ENCODE results near the gene HDGFL3. TPM values are rescaled to one million over a fixed set of nuclear protein-coding genes. Genes with fewer than 3 reads are reported as not detected.
A peak's percentile ranks its signal among the peaks of the same experiment; 100 is the strongest.

HDGFL3 gene
- total and polyA plus RNA-seq, 5 donors = 17.0 to 45.2 (median 36.1) TPM

DNA sequence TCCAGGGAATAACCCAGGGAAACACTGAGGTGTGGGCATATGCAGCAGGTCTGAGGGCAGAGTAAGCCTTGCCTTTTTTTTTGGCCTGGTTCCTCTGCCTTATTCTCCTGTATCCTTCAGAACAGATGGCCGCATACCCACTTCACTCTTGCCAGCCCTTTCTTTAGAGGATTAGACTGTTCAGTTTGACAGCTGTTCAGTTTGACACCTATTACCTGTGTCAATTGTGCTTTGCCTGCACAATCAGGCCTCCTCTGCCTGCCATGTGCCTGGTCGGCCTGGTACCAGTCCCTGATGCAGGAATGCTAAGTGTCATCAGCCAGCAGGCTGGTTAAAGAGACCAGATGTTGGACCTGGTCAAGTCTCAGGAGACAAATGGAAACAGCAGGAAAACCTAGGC, 77.8 kb downstream of the HDGFL3 start:
- DNase-seq (no peak), ATAC-seq (peak in 1 of 2 donors; percentile 26)
- intact Hi-C loops (cut with DNase I) = no loop called here
- Histone ChIP-seq H3K4me3 (ENCODE audit: low read length) (no peak overlapping the region), H3K4me1 (ENCODE audit: control insufficient read depth, insufficient read depth, low read length) (no peaks in the 10 kb centered on the region), H3K27me3 (ENCODE audit: control insufficient read depth, insufficient read depth) (no peaks in the 10 kb centered on the region), H3K27ac (ENCODE audit: low read length) (no peak overlapping the region), H3K9me3 (ENCODE audit: control insufficient read depth, low read length) (no peaks in the 10 kb centered on the region)
- WGBS = 89% methylated on average over 2 of the region's 2 CpGs

DNA sequence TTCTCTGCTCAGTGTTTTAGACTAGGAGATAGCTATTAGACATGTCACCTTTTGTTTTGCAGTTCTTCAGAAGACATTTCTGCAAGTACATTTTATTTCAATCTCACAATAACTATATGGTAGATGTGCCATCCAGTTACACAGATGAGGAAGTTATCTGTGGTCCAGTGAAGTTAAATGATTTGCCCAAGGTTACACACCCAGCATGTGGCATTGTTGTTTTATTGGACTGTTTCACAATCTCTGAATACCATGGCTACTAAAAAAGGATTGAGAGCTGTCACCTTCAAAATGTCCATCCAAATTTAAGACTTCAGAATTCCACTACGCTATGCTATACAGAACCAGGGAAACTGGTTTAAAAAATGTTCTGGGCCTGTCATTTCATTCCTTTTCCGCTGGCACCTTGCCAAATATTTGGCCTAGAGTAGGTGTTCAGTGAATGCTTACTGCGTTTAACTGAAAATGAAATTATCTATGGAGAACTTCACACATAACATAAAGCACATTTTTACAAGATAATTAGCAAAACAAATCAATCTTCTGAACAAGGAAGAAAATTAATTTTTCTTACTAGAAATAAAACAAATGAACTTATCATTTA, 80.0 kb downstream of the HDGFL3 start:
- intact Hi-C loops (cut with DNase I) = no loop called here
- ATAC-seq (no peak), DNase-seq (no peak)
- H3K27ac ChIP-seq (ENCODE audit: low read length) = no peak overlapping the region
- H3K9me3 ChIP-seq (ENCODE audit: control insufficient read depth, low read length) = no peaks in the 10 kb centered on the region
- no peaks in the 10 kb centered on the region for H3K4me1 ChIP-seq (ENCODE audit: control insufficient read depth, insufficient read depth, low read length)
- no peak overlapping the region for H3K4me3 ChIP-seq (ENCODE audit: low read length)
- no peaks in the 10 kb centered on the region for H3K27me3 ChIP-seq (ENCODE audit: control insufficient read depth, insufficient read depth)
- WGBS = 62% methylated on average over 3 of the region's 3 CpGs

DNA sequence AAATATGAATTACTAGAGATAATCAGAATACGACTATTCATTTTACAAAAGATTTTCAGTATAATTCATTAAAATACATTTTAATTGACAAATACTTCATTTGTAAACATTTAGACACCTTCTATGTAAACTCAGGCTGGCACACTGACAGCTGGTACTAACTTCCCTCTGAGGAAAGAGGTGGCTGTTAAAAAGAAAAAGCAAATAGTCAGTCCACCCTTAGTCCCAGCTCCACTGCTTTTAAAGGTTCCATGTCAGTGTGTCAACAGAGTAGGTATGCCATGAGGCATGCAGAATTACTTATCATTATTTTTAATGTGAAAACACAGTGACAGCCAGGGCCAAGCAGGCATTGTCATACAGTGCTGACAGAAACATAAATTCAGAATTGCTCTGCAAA, 84.1 kb downstream of the HDGFL3 start:
- intact Hi-C loops (cut with DNase I) = no loop called here
- no peaks in the 10 kb centered on the region for H3K9me3 ChIP-seq (ENCODE audit: control insufficient read depth, low read length)
- no peak for DNase-seq
- no peak overlapping the region for H3K27ac ChIP-seq (ENCODE audit: low read length)
- H3K4me1 ChIP-seq (ENCODE audit: control insufficient read depth, insufficient read depth, low read length) = no peaks in the 10 kb centered on the region
- 98% methylated on average over 1 of the region's 1 CpG for WGBS
- no peak for ATAC-seq
- H3K4me3 ChIP-seq (ENCODE audit: low read length) = no peak overlapping the region
- H3K27me3 ChIP-seq (ENCODE audit: control insufficient read depth, insufficient read depth) = no peaks in the 10 kb centered on the region

DNA sequence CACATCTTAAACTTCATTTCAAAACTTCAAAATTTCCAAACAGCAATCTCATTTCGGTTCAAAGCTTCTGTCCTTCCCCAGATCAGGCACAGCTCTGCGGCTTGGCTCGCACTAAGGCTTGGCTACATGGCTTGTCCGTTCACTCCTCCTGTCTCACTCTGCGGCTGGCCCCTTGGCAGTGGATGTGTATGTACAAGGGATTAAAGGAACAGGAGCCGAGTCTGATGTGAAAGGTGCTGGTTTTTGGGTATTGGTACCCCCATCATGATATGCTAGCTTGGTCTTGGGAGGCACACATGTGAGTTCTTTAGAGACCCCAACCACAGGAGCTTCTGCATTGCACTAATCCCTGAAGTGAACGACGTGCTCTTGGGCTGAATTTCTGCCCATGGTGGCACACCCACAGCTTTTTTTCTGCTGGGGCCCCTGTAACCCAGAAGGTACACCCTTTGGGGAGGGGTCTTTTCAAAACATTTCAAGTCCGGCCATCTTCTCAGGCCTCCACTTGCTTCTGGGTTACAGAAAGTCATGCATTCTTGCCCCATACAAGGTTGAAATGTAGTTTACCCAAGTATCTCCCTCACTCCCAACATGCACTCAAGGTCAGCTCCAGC, 87.5 kb downstream of the HDGFL3 start:
- Histone ChIP-seq H3K27ac (ENCODE audit: low read length) (no peak overlapping the region), H3K4me3 (ENCODE audit: low read length) (no peak overlapping the region), H3K4me1 (ENCODE audit: control insufficient read depth, insufficient read depth, low read length) (no peaks in the 10 kb centered on the region), H3K27me3 (ENCODE audit: control insufficient read depth, insufficient read depth) (no peaks in the 10 kb centered on the region), H3K9me3 (ENCODE audit: control insufficient read depth, low read length) (no peaks in the 10 kb centered on the region)
- no peak for ATAC-seq
- DNase-seq = no peak
- WGBS = 83% methylated on average over 9 of the region's 9 CpGs
- intact Hi-C loops (cut with DNase I) = loop anchor here in 1 of 4 donors (10.0 kb wide), 1 partner anchor 105 kb away; the partner anchor contains the start of gene C15orf40

DNA sequence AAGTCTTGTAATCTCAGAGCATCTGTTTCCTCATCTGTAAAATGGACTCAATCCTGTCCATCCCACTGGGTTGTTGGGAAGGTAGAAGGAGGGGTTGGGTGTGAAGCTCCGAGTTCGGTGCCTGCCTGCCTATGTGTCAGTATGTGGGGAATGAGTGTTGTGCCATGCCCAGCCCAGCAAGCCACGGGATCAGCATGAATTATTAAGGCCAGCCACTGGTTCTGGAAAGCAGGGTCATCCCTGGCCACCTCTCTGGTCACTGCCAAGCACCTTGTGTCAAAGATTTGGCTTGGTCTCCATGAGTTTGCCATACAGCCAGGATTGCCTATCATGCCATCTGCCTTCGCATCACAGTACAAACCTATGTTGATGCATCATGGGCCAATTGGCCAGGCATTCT, 88.7 kb downstream of the HDGFL3 start:
- Histone ChIP-seq H3K4me3 (ENCODE audit: low read length) (no peak overlapping the region), H3K27ac (ENCODE audit: low read length) (no peak overlapping the region), H3K27me3 (ENCODE audit: control insufficient read depth, insufficient read depth) (no peaks in the 10 kb centered on the region), H3K4me1 (ENCODE audit: control insufficient read depth, insufficient read depth, low read length) (peaks cover 2% of the 10 kb centered on the region), H3K9me3 (ENCODE audit: control insufficient read depth, low read length) (no peaks in the 10 kb centered on the region)
- intact Hi-C loops (cut with DNase I) = loop anchor here in 1 of 4 donors (10.0 kb wide), 1 partner anchor 104 kb away; the partner anchor contains the start of gene C15orf40
- WGBS = 91% methylated on average over 4 of the region's 4 CpGs
- no peak for ATAC-seq
- DNase-seq = no peak

DNA sequence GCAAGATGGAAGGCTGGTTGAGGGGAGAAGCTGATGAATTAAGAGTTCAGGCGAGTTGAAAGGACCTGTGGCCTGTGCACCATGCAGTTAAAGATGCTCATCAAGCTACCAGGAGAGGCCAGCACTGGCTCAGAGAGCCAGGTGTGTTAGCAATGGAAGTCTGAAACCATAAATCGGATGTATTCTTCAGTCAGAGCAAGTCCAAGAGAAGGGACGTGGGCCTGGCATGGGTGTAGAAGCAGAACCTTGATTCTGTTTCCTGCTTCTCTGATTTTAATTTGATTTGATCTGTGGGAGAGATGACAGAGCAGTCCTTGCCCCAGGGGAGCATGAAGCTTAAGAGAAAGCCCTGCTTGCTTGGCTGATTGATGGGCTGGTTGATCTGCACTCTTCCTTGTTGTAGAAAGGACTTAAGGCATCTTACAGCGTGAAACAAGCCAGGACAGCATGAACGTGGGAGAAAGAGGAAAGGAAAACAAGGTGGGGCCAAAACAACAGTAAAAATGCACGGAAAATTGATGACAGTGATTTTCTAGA, 89.3 kb downstream of the HDGFL3 start:
- H3K4me3 ChIP-seq (ENCODE audit: low read length) = no peak overlapping the region
- H3K27ac ChIP-seq (ENCODE audit: low read length) = no peak overlapping the region
- no peak for DNase-seq
- WGBS = 73% methylated on average over 6 of the region's 6 CpGs
- no peak for ATAC-seq
- H3K9me3 ChIP-seq (ENCODE audit: control insufficient read depth, low read length) = no peaks in the 10 kb centered on the region
- H3K4me1 ChIP-seq (ENCODE audit: control insufficient read depth, insufficient read depth, low read length) = peaks cover 5% of the 10 kb centered on the region
- intact Hi-C loops (cut with DNase I) = loop anchor here in 1 of 4 donors (10.0 kb wide), 1 partner anchor 104 kb away; the partner anchor contains the start of gene C15orf40
- no peaks in the 10 kb centered on the region for H3K27me3 ChIP-seq (ENCODE audit: control insufficient read depth, insufficient read depth)

DNA sequence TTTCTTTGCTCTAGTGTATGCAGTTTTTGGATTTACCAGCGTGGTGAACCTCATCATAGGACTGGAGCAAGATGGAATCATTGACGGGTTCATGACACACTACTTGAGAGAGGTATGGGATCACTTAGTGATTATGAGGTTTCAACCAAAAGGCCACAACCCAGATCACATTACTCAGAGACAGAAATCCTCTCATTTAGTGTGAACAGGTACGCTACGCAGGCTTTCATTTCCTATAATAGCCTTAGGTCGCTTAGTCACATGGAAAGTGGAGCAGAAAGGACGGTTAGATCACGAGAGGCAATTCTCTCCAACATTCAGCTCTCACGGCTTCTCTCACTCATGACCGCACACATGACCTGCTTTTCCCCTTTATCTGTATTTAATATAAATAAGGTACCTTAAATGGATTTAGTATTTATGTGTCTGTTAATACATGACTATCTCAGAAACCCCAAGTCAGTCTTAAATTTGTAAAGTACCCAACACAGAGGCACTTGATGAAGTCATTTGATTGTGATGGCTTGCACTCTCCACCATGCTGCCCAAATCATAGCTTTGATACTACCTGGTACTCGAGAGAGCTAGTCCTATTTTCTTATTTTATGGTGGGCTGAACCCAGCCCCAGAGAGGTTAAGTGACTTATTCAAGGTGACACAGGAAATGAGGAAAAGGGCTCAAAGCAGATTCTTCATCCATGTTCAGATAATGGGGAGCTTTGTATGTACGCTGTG, 91.6 kb downstream of the HDGFL3 start:
- no peak for ATAC-seq
- 94% methylated on average over 11 of the region's 11 CpGs for WGBS

DNA sequence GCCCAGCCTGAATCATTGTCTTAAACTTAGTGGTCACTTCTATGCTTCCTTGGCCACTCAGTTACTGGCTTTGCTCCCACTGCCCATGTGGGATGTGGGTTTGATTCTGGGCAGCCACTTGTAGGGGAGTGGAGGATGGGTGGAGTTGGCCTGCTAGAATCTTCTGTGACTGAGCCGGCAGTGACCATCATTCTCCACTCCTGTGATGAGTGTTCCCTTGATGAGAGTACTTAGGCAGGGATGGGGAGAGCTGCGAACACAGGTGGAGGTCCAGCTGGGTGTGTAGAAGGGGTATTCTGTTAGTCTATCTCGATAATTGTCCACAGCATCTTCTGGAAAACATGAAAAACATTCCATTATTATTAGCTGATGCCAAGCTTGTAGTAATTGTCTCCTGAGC, 92.2 kb downstream of the HDGFL3 start:
- H3K4me3 ChIP-seq (ENCODE audit: low read length) = no peak overlapping the region
- DNase-seq (no peak), ATAC-seq (no peak)
- H3K9me3 ChIP-seq (ENCODE audit: control insufficient read depth, low read length) = no peaks in the 10 kb centered on the region
- peaks cover 11% of the 10 kb centered on the region for H3K4me1 ChIP-seq (ENCODE audit: control insufficient read depth, insufficient read depth, low read length)
- intact Hi-C loops (cut with DNase I) = loop anchor here in 1 of 4 donors (10.0 kb wide), 1 partner anchor 101 kb away; the partner anchor contains the start of gene C15orf40
- 86% methylated on average over 3 of the region's 3 CpGs for WGBS
- H3K27ac ChIP-seq (ENCODE audit: low read length) = no peak overlapping the region
- H3K27me3 ChIP-seq (ENCODE audit: control insufficient read depth, insufficient read depth) = no peaks in the 10 kb centered on the region

More for the DNA sequence above, 91.6 kb downstream of the HDGFL3 start:
- H3K9me3 ChIP-seq (ENCODE audit: control insufficient read depth, low read length) = no peaks in the 10 kb centered on the region
- no peak overlapping the region for H3K4me3 ChIP-seq (ENCODE audit: low read length)
- peaks cover 11% of the 10 kb centered on the region for H3K4me1 ChIP-seq (ENCODE audit: control insufficient read depth, insufficient read depth, low read length)
- H3K27me3 ChIP-seq (ENCODE audit: control insufficient read depth, insufficient read depth) = no peaks in the 10 kb centered on the region
- DNase-seq = no peak
- intact Hi-C loops (cut with DNase I) = loop anchor here in 1 of 4 donors (10.0 kb wide), 1 partner anchor 101 kb away; the partner anchor contains the start of gene C15orf40
- no peak overlapping the region for H3K27ac ChIP-seq (ENCODE audit: low read length)

DNA sequence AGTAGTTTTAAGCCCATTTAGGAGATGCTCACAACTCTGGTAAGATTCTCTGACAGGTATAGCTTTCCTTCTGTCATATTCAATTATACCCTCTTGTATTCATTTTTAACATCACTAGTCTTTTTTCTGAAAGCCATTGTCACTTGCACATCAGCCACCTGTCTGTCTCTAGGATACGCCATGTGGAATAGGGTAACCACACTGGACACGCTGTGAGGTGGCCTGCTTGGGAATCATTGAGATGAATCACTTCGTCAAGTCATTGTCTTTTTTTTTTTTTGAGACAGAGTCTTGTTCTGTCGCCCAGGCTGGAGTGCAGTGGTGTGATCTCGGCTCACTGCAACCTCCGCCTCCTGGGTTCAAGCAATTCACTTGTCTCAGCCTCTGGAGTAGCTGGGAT, 92.8 kb downstream of the HDGFL3 start:
- intact Hi-C loops (cut with DNase I) = loop anchor here in 1 of 4 donors (10.0 kb wide), 1 partner anchor 100 kb away; the partner anchor contains the start of gene C15orf40
- H3K27ac ChIP-seq (ENCODE audit: low read length) = no peak overlapping the region
- DNase-seq (no peak), ATAC-seq (no peak)
- H3K27me3 ChIP-seq (ENCODE audit: control insufficient read depth, insufficient read depth) = no peaks in the 10 kb centered on the region
- H3K9me3 ChIP-seq (ENCODE audit: control insufficient read depth, low read length) = no peaks in the 10 kb centered on the region
- H3K4me1 ChIP-seq (ENCODE audit: control insufficient read depth, insufficient read depth, low read length) = peaks cover 11% of the 10 kb centered on the region
- no peak overlapping the region for H3K4me3 ChIP-seq (ENCODE audit: low read length)
- WGBS = 96% methylated on average over 6 of the region's 6 CpGs

DNA sequence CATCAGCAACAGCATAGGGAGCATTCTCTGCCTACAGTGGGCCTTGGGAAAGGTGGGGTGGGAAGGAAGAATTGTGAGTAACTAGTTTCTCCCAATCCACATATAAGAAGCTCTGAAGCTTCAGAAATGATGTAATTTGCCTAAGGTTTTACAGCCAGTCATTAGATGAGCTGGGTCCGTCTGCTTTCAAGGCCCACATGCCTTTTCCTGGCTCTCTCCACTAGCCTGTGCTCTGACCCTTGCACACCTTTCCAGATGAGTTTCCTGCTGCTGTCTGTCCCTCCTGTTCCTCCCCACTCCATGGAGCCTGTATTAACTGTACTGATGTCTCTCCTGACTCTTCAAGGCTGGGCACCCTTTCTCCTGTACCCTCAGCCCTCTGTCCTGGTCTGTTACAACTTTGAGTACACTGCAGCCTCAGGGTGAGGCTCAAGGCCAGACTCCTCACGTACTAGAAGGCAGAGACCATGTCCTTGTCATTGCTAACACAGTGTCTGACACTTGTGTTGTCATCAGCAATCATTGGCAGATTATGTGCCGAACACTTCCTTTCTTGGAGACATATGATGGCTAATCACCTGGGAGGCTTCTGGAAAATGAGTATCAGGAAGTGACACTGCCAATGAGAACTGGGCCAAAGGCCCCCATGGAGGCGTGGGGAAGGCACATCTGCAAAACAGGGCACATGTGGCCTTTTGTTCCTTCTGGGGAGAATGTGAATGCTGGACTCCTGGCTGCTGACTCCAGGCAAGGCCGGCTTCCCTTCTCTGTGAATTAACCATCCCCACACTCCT, 93.5 kb downstream of the HDGFL3 start:
- no peak overlapping the region for H3K4me3 ChIP-seq (ENCODE audit: low read length)
- no peaks in the 10 kb centered on the region for H3K9me3 ChIP-seq (ENCODE audit: control insufficient read depth, low read length)
- DNase-seq (no peak), ATAC-seq (no peak)
- H3K27ac ChIP-seq (ENCODE audit: low read length) = no peak overlapping the region
- intact Hi-C loops (cut with DNase I) = loop anchor here in 2 of 4 donors (2.0 to 10.0 kb wide), 2 partner anchors 99 to 103 kb away; partner anchors contain the start of gene C15orf40 (in 2 of the 2)
- peaks cover 11% of the 10 kb centered on the region for H3K4me1 ChIP-seq (ENCODE audit: control insufficient read depth, insufficient read depth, low read length)
- no peaks in the 10 kb centered on the region for H3K27me3 ChIP-seq (ENCODE audit: control insufficient read depth, insufficient read depth)
- 84% methylated on average over 5 of the region's 5 CpGs for WGBS
